Left forelimb (tissue), 1 donor: Measurements from ENCODE around the gene NHLRC2.
"Not testable (repeated sequence)": the region's sequence is repeated elsewhere in the genome, so short reads cannot be mapped to it uniquely, and the experiment has no call there.

Experiments
- DNase-seq: peaks from one replicate; pipeline ENCODE4 v3.0.0-alpha.2; 2018; ENCODE audit warnings: low spot score

The NHLRC2 gene

DNA sequence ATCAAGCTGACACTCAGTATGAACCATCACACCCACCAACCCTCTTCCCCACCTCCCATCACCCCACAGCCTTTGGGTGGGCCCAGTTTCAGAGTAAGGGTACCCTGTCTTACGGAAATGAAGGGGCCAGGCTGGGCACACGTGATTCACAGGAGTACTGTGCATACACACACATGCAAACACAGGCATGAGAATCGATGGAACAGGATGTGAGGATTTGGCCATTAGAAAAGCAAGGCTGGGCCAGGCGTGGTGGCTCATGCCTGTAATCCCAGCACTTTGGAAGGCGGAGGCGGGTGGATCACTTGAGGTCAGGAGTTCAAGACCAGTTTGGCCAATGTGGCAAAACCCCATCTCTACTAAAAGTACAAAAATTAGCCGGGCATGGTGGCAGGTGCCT is 88.7 kb downstream of the NHLRC2 start:
- not testable (repeated sequence) for DNase-seq

DNA sequence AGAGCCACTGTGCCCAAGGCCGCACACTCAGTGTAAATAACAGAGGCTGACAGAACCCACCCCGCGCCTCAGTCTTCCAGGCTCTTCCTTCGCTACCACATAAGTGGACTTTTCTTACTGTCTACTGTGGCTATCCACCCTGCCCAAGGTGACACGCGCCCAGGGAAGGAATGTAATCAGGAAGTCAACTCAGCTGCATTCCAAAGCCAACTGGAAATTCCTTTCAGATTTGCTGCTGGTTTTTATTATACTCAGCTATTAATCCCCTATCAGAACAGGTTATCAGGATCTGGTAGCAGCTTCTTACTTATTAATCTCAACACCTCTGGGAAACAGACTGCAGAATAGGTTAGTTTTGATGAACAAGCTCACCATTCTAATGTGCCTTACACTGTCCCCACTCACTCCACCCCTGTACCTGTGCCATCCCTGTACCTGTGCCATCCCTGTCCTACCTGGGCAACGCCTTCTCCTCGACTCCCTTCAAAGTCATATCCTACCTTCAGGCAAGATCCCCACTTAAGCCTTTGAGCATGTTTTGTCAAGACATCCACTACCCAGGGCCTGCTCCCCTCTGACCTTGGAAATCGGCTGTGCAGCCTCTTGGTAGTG is 90.7 kb downstream of the NHLRC2 start:
- no peak for DNase-seq

DNA sequence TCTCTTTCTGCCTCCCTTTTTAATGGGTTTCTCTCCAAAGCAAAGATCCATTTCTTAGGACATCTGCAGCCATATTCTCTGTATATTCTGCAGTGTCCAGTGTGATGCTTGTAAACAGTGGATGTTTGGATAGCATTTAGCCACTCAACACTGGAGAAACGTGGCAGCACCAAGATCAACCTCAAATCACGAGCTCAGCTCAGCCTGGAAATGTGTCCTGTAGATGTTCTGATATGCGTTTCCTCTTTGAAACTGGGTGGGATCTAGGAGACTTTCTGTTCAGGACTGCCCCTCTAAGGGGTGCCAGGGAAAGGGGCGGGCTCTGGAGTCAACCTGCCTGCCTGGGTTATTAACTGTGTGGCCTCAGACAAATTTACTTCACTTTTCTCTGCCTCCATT is 91.2 kb downstream of the NHLRC2 start:
- no peak for DNase-seq

DNA sequence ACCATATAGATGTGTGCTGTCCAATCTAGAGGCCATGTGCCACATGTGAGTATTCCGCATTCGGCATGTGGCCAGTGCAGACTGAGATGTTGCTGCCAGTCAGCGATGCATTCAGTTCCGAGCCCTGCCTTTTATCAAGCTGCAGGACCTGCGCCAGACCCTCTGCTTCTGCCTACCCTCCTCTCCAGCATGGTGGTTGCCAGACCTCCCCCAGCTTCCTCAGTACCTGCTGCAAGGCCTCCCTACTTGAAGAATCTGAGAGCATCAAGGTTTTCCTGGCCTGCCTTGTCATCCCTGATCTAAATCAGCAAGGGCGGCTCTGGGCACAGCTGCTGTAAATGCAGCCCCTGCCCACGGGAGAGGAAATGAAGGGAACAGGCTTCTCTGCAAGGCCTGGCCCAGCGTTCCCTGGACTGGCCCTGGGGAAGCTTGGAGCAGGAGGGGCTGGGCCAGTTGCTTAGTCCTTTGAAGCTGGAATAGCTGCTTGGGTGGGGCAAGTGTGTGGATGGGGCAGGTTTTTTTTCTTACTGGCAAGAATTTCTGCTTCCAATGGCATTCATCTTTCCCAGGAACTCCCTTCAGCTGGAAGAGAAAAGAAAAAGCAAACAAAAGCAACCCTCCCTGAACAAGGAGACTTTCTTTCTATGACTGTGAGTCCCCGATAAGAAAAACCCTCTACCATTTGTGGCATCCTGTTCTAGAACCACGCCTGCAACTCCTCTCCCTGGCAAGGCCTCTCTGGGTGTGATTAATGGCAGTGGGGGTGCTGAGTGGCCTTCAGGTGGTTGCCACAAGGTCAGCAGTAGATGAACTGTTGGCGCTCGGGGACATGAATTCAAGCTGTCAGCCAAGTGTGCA is 93.0 kb downstream of the NHLRC2 start:
- DNase-seq: no peak

DNA sequence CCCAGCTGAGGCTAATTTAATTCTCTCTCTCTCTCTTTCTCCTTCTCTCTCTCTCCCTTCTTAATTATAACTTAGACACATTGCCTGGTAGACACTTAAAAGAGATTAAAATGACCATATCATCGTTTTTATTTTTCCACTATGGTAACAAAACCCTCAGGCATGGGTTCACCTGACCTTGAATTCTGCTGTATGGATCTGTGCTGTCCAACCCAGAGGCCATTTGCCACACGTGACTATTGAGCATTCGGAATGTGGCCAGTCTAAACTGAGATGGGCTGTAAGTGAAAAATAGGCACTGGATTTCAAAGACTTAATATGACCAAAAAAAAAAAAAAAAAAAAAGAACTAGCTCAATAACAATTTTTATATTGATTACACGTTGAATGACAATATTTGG is 93.6 kb downstream of the NHLRC2 start:
- DNase-seq: no peak

DNA sequence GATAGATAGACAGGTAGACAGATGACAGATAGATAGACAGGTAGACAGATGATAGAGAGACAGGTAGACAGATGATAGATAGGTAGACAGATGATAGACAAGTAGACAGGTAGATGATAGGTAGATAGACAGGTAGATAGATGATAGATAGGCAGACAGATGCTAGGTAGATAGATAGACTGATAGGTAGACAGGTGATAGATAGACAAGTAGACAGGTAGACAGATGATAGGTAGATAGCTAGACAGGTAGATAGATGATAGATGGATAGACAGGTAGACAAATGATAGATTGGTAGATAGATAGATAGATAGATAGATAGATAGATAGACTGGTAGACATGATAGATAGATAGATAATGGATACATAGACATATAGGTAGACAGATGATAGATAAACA is 95.8 kb downstream of the NHLRC2 start:
- no peak for DNase-seq

DNA sequence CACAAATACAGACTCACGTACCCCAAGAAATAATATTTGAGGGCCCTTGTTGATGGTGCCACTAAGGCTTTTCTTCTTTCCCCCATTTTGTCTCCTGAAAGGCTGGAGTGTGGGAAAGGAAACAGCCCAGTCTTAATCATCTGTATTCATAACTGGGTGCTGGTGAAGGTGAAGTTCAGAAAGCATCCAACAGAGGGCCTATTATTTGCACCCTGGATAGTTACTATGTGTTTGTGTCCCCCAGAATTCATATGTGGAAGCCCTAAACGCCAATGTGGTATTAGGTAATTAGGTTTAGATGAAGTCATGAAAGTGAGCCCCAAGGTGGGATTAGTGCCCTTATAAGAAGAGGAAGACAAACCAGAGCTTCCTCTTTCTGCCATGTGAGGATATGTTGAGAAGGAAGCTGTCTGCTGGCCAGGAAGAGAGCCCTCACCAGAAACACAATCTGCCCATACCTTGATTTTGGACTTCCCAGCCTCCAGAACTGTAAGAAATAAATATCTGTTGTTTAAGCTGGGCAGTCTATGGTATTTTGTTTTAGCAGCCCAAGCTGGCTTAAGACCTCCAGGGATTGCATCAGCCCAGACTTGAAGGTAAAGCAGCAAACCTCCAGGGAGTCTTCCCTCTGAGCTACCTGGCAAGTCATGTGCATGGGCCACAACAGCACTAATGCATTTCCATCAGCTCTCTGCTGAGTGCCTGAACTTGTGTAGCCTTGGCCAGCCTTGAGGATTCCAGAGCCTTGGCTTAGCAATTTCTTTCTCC is 99.2 kb downstream of the NHLRC2 start:
- DNase-seq: no peak

DNA sequence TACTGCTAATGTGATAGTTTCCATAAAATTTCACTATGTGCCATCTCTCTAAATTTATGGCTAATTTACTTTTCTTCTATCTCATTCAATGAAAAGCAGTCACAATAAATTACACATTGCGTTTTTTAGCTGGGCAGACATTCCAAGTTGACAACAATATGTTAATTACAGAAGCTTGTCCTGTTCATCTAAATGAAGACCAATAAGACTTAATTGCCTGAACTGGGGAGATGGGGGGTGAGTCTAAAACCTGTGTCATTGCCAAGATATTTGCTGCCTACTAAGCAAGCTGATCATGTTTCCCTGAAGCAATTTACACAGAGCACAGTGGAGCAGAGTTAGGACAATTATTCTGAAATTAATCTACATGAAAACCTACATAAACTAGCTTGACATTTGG is 99.9 kb downstream of the NHLRC2 start:
- no peak for DNase-seq

DNA sequence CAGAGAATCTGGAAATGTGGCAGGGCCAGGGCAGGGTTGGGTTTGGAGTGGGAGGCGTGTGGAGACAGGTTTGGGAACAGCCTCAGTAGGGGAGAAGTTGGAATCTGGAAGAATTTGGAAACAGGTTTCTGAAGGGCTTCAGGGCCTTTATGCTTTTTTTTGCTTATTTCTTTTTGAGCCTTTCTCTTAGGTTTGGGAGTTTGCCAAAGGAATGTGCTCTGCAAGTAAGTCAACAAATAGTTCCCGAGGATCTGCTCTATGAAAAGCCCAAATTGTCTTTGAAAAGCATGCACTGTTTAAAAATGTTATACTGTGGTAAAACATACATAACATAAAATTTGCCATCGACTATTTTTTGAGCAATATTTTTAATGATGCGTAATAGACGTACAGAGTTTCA is 102.6 kb downstream of the NHLRC2 start:
- DNase-seq: no peak

DNA sequence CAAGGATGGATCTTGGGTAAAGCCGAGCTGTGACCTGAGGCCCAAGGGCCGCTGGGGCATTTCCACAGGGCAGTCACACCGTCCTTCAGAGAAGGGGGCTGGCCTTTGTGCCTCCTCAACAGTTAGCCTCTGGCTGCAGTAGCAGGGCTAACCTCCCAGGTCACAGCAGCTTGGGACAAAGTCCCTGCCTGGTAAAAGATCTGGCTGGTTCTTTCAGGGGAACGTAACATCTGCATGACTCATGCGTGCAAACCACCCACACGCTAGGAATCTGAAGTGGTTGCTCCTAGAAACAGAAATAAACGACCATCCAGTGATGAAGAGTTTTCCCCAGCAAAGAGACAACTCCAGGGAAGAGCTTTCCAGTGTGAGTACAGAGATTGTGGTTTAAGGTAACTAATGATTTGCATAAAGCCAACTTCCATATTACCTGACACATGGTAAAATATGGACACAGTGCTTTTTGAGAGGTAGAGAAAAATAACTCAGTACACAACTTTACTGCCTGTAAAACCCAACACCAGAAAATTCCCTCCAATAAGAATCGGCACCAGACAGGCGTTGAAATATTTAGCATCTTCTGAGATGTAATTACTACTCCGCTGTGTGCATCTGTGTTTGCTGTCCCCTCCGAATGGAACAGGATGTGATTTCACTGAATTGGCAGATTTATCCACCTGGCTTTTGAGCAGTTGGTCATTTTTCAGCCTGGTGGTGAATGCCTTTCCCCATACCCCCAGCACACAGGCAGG is 104.3 kb downstream of the NHLRC2 start:
- no peak for DNase-seq

DNA sequence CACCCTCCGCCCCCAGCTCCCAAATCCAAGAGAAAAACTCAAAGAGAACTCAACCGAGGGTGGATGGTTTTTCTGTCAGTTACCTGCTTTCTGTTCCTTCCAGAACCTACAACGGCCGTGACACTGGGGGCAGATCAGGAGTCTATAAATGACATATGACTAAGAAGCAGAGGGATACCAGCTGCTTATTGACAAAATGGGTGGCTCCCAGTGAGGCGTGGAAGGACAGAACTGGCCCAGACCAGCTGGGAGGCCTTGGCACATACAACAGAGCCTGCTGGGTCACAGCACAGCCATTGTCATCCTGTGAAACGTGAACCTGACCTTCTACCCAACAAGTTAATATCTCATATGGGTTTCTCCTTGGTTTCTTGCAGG is 104.9 kb downstream of the NHLRC2 start:
- DNase-seq: no peak

DNA sequence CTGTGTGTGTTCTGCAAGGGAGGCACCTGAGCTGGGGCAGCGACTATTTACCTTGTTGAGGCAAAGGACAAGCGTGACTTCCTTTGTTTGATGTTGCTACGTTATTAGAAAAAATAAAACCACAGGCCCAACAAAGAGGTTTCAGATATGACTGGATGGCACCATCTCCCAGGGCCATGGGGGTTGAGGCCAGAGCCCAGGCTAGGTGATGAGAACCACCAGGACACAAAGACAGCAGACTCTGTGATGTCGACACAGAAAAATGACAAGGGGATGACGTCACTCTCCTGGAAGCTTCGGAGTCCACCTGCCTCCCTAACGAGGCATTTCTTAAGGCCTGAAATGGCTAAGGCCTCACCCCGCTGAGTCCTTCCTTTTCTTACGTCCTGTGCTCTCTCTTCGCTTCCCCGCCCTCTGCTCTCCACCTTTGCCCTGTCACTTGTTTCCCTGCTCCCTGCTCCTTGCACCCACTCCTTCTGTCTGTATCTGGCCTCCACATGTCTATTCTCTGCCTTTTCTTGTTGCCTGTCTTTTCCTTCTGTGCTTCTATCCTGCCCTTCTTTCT is 106.2 kb downstream of the NHLRC2 start:
- DNase-seq: no peak

DNA sequence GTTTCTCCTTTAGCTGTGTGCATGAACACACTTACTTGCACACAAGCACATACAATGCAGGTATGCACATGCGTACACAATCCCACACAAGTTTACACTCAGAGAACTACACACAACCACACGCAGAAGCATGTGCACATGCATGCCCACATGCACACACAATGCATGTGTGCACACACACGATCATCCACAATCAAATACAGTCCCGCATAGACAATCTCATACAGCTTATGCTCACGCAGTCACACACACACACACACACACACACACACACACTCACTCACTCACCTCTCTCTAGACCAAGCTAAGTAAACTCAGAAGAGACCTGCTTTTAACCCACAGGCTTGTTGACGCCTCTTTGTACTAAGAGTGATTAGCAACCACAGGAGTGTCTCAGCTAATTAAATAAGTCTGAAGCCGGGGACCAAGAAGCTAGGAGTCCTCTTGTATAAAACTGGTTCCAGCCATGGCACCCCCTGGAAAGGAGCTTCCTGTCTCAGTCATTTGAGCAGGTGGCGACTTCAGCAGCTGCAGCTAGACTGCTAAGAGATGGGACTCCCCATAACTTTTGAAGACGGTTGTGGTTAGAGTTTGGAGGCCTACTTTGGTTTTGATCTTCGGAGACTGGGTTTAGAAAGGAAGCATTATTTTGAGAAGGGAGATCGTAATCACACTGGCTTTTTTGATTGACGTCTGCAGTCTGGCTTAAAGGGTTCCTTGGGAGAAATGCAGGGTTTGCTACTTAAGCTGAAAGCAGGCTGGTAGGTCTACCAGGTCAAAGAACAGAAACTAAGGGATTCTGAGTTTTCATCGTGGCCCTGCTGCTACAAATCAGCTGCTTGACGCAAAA is 106.9 kb downstream of the NHLRC2 start:
- no peak for DNase-seq

DNA sequence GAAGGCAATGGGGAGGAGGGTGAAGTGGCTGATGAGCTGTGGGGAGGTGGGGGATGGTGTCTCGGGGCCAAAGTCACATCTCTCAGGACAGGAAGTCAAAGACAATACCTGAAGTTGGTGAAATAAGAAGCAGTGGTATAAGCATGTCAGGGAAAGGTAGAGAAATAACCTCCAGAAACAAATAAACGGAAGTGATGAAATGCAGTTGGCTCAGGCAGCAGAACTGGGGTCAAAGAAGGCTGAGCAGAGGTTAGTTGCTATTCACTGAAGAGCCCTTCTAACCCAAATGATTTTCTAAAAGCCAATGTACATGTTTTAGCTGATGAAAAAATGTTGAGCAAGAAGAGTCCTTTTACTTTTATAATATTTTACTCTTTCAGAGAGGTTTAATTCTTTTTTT is 110.6 kb downstream of the NHLRC2 start:
- no peak for DNase-seq

DNA sequence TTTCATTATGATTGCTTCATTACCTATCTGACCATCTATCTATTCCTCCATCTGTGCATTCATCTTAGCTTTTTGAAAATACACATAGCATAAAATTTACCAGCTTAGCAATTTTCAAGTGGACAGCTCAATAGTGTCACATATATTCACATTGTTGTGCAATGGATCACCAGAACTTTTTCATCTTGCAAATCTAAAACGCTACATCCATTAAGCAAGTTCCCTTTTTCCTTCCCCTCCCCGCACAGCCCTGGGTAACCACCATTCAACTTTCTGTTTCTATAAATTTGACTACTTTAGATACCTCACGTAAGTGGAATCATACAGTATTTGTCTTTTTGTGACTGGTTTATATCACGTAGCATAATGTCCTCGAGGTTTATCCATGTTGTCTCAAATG is 111.2 kb downstream of the NHLRC2 start:
- DNase-seq: no peak
